Duodenal mucosa (tissue), 2 donors: Measurements from ENCODE around the gene TEAD1.

ENCODE experiments used
- H3K27ac ChIP-seq: one replicate; pipeline ENCODE4 v1.7.0; 2013; ENCODE audit warnings: low read depth, low read length
- H3K27me3 ChIP-seq, 2 donors: one replicate each; pipeline ENCODE4 v1.7.0; 2013; ENCODE audit warnings: low read length in 2 of 2, control low read depth in 1 of 2; ENCODE audit not compliant: insufficient read depth in 2 of 2, control insufficient read depth in 1 of 2
- H3K36me3 ChIP-seq, 2 donors: one replicate each; pipeline ENCODE4 v1.7.0; 2013; ENCODE audit warnings: low read length in 2 of 2, control low read depth in 1 of 2; ENCODE audit not compliant: insufficient read depth in 2 of 2, control insufficient read depth in 1 of 2
- H3K4me1 ChIP-seq, 2 donors: one replicate each; pipeline ENCODE4 v1.7.0; 2013; ENCODE audit warnings: low read length in 2 of 2, control low read depth in 1 of 2; ENCODE audit not compliant: insufficient read depth in 2 of 2, control insufficient read depth in 1 of 2
- H3K4me3 ChIP-seq, 2 donors: one replicate each; pipeline ENCODE4 v1.7.0; 2013; ENCODE audit warnings: low read length in 2 of 2, low read depth in 1 of 2
- H3K9ac ChIP-seq, 2 donors: one replicate each; pipeline ENCODE4 v1.7.0; 2013; ENCODE audit warnings: low read length in 2 of 2, low read depth in 1 of 2
- H3K9me3 ChIP-seq, 2 donors: one replicate each; pipeline ENCODE4 v1.7.0; 2013; ENCODE audit warnings: low read length in 2 of 2, control low read depth in 1 of 2; ENCODE audit not compliant: control insufficient read depth in 1 of 2

The TEAD1 gene

GRCh38 chr11:12673924-12674570 lies at the start of gene TEAD1:
Gene TEAD1, plus strand, starts transcription at chr11:12674421.
- no peaks in the 10 kb centered on the region for H3K36me3 ChIP-seq
- H3K27ac ChIP-seq, result peak within 1 kb of the TSS; percentile 94
- no peaks in the 10 kb centered on the region for H3K9me3 ChIP-seq
- peak within 1 kb of the TSS; percentile 81 to 91 for H3K9ac ChIP-seq
- peaks cover 15 to 23% of the 10 kb centered on the region in 2 donors for H3K4me1 ChIP-seq
- no peaks in the 10 kb centered on the region for H3K27me3 ChIP-seq
- H3K4me3 ChIP-seq, result peak within 1 kb of the TSS; percentile 77 to 88

DNA sequence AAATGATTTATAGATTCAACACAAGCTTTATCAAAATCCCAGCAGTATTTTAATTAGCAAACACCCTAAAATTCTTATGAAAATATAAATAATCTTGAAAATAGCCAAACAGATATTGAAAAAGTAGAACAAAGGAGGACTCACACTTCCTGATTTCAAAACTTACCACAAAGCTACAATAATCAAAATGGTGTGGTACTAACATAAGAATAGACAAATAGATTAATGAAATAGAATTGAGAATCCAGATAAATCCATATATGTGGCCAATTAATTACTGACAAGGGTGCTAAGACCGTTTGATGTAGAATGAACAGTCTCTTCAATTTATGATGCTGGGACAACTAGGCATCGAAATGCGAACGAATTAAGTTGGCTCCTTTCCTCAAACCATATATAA lies 49.6 kb upstream of the TEAD1 start:
- H3K27me3 ChIP-seq, result no peaks in the 10 kb centered on the region
- no peaks in the 10 kb centered on the region for H3K36me3 ChIP-seq
- no peak overlapping the region for H3K27ac ChIP-seq
- H3K9ac ChIP-seq, result no peak overlapping the region
- H3K9me3 ChIP-seq, result peaks cover 5 to 10% of the 10 kb centered on the region in 2 donors
- H3K4me1 ChIP-seq, result no peaks in the 10 kb centered on the region
- H3K4me3 ChIP-seq, result no peak overlapping the region

- Histone ChIP-seq H3K9me3 (peaks cover 5 to 10% of the 10 kb centered on the region in 2 donors), H3K4me1 (no peaks in the 10 kb centered on the region), H3K36me3 (no peaks in the 10 kb centered on the region), H3K27me3 (no peaks in the 10 kb centered on the region), H3K4me3 (no peak overlapping the region), H3K9ac (no peak overlapping the region), H3K27ac (no peak overlapping the region)
Measured at GRCh38 chr11:12625438-12626071, 48.7 kb upstream of the TEAD1 start.

GRCh38 chr11:12626616-12627015 lies 47.6 kb upstream of the TEAD1 start:
- no peaks in the 10 kb centered on the region for H3K27me3 ChIP-seq
- H3K9ac ChIP-seq, result no peak overlapping the region
- no peaks in the 10 kb centered on the region for H3K36me3 ChIP-seq

DNA sequence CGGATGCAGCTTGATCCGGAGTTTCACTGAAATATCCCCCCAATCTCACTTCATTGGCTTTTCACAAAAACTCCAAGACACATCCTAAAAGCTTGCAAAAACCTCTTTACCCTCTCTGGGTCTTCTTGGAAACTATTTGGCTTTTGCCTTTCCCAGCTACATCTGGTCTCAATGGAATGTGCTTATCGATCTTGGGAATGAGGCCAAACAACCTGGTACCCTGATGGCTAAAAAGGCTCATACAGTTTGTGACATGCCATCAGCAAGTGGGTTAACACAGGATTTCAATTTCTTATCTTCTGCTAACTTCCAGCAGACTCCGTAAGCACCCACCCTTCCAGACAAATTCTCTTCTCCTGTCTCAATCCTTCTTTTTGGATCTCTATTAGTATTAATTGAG lies 45.9 kb upstream of the TEAD1 start:
- Histone ChIP-seq H3K36me3 (no peaks in the 10 kb centered on the region), H3K27ac (no peak overlapping the region), H3K9ac (no peak overlapping the region), H3K4me3 (no peak overlapping the region), H3K27me3 (no peaks in the 10 kb centered on the region), H3K9me3 (peaks cover 5 to 8% of the 10 kb centered on the region in 2 donors), H3K4me1 (no peaks in the 10 kb centered on the region)

More at GRCh38 chr11:12626616-12627015, 47.6 kb upstream of the TEAD1 start:
- Histone ChIP-seq H3K4me3 (no peak overlapping the region), H3K4me1 (no peaks in the 10 kb centered on the region), H3K9me3 (peaks cover 5 to 10% of the 10 kb centered on the region in 2 donors), H3K27ac (no peak overlapping the region)

DNA sequence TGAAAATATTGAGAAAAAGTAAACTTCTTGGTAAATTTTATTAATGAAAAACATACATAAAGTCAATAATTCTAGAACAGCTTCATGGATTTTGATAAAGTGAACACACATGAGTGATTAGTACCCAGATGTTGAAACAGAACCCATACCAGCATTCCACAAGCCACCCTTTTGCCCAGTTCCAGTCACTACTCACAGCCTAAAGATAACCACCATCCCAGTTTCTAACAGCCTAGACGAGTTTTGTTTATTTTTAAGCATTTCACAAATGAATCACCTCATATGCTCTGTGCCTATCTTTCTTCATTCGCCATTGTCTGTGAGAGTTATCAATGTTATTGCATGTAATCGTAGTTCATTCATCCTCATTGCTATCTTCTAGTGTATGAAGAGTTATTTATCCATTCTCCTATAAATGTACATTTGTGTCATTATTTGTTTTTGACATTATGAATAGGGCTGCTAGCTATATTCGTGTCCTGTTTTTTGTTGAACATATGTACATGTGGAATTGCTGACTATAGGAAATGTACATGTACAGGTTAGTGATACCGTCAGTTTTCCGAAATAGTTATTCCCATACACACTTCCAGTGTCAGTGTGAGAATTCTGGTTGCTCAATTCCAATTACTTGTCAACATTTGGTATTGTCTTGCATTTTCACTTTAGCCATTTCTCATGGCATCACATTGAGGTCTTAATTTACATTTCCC lies 44.5 kb upstream of the TEAD1 start:
- Histone ChIP-seq H3K4me1 (no peaks in the 10 kb centered on the region), H3K27me3 (no peaks in the 10 kb centered on the region), H3K36me3 (no peaks in the 10 kb centered on the region), H3K4me3 (no peak overlapping the region), H3K9me3 (no peaks in the 10 kb centered on the region), H3K9ac (no peak overlapping the region), H3K27ac (no peak overlapping the region)

DNA sequence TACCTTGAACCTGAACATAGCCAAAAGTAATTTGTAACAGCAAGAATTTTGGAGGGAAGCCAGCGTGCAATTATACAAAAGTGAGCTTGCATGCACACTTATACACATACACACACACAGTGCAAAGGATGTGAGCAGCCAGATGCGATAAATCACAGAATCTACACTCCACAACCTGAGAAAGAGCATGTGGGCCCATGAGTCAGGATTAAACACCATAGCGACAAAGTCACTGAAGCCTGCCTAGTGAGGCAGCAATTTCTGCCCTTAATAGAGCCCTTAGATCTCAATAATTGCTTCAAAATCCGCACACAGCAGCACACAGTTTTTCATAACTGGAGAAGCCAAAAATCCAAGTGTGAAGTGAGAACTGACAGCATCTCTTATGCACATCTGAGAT lies 42.6 kb upstream of the TEAD1 start:
- no peaks in the 10 kb centered on the region for H3K9me3 ChIP-seq

DNA sequence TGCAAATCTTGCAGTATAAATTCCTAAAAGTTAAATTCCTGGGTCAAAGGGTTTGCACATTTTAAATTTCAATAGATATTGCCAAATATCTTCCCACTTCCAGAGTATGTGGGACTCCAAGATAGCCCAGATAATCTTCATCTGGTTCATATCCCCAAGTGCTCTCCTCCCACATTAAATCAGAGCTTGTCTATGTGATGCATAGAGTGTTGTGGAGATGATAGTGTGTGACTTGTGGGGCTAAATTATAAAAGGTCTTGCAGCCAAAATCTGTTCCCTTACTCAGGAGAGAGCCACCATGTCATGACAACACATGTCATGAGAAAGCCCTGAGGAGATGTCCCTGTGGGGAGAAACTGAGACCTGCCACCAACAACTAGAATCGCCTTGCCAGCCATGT lies 39.9 kb upstream of the TEAD1 start:
- Histone ChIP-seq H3K9me3 (no peaks in the 10 kb centered on the region), H3K9ac (no peak overlapping the region), H3K27me3 (no peaks in the 10 kb centered on the region), H3K36me3 (no peaks in the 10 kb centered on the region), H3K4me3 (no peak overlapping the region), H3K4me1 (no peaks in the 10 kb centered on the region), H3K27ac (no peak overlapping the region)

More for the DNA sequence above, 42.6 kb upstream of the TEAD1 start:
- no peak overlapping the region for H3K27ac ChIP-seq
- no peaks in the 10 kb centered on the region for H3K27me3 ChIP-seq
- H3K4me1 ChIP-seq, result no peaks in the 10 kb centered on the region
- no peaks in the 10 kb centered on the region for H3K36me3 ChIP-seq
- no peak overlapping the region for H3K4me3 ChIP-seq
- H3K9ac ChIP-seq, result no peak overlapping the region

- H3K36me3 ChIP-seq, result no peaks in the 10 kb centered on the region
- no peak overlapping the region for H3K27ac ChIP-seq
- H3K4me3 ChIP-seq, result no peak overlapping the region
- H3K9ac ChIP-seq, result no peak overlapping the region
- no peaks in the 10 kb centered on the region for H3K27me3 ChIP-seq
- H3K4me1 ChIP-seq, result no peaks in the 10 kb centered on the region
- H3K9me3 ChIP-seq, result no peaks in the 10 kb centered on the region
Measured at GRCh38 chr11:12636871-12637410, 37.3 kb upstream of the TEAD1 start.

DNA sequence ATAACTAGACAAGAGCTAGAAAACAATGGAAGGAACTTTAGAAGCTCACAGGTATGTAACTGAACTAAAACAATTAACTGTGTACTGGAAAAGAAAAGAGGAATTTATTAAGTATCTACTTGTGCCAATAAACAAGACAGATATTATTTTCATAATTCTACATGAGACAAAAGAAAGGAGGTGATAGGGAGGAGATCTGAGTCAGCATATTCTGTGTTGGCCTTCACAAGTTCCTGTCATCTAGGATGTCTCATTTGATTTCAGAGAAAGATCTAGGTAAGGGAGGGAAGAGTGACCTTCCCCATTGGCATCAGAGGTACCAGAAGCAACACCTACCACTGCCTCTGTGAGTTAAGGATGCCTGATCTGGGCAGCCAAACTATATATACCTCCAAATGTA lies 34.8 kb upstream of the TEAD1 start:
- H3K36me3 ChIP-seq, result no peaks in the 10 kb centered on the region
- no peaks in the 10 kb centered on the region for H3K9me3 ChIP-seq
- no peaks in the 10 kb centered on the region for H3K27me3 ChIP-seq
- no peak overlapping the region for H3K9ac ChIP-seq
- H3K4me1 ChIP-seq, result no peaks in the 10 kb centered on the region
- no peak overlapping the region for H3K4me3 ChIP-seq
- no peak overlapping the region for H3K27ac ChIP-seq
